NOMO-1 (cell line): Measurements from ENCODE around the gene NUDT4.
A peak's percentile ranks its signal among the peaks of the same experiment; 100 is the strongest.
"Not testable (repeated sequence)": the region's sequence is repeated elsewhere in the genome, so short reads cannot be mapped to it uniquely, and the experiment has no call there.

Experiments
- DNase-seq, 2 experiments: peaks; one replicate each; lab custom pipeline; 2025; ENCODE audit not compliant: unreplicated experiment in 2 of 2; lab: John Stamatoyannopoulos, UW

The NUDT4 gene

DNA sequence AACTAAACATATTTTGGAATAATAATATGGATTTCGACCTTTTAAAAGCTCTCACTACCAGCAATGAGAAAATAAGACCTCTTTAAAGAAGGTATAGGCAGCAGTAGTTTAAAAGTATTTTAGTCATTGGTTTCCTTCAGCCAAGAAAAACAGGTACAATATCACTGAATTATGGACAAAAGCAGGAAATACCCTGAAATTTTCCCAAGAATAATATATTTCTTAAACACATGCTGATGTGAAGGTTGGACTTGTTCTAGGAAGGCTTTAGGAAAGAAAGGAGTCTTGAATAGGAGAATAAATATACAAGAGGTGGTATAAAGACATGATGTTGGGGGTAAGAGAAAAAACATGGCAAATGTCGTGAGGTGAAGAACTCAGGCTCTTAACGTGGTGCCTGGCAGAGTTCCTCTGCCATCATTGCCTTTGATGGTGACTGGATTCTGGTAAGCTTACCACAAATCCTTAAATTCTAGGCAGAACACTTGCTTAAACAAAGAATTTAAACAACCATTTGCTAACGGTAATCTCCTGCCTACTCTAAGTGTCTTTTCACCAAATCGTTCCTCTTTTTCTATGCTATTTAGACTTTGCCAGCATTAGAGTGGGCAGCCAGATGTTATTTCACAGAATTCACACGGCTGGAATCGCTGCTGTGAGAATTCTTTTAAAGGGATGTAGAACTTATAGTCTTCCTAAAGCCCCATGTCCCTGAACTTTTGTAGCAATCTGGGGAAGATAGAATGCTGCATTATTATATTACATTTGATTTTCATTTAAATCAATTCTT lies 11.9 kb upstream of the NUDT4 start:
- DNase-seq = no peak

GRCh38 chr12:93366422-93366821 lies 11.3 kb upstream of the NUDT4 start:
- DNase-seq = no peak

- DNase-seq = no peak
These were observed 9.0 kb upstream of the NUDT4 start for GRCh38 chr12:93368766-93369165.

DNA sequence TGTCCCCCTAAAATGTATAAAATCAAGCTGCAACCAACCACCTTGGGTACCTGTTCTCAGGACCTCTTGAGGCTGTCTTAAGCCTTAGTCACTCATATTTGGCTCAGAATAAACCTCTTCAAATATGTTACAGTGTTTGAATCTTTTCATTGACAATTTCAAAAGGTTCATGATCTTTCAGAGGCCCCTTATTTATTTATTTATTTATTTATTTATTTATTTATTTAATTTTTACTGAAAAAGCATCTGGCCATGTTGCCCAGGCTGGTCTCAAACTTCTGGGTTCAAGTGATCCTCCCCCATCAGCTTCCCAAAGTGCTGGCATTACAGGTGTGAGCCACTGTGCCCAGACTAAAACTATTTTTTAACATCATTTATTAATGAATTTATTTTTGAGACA lies 8.2 kb upstream of the NUDT4 start:
- no peak for DNase-seq

GRCh38 chr12:93370947-93371346 lies 6.8 kb upstream of the NUDT4 start:
- DNase-seq = no peak

DNA sequence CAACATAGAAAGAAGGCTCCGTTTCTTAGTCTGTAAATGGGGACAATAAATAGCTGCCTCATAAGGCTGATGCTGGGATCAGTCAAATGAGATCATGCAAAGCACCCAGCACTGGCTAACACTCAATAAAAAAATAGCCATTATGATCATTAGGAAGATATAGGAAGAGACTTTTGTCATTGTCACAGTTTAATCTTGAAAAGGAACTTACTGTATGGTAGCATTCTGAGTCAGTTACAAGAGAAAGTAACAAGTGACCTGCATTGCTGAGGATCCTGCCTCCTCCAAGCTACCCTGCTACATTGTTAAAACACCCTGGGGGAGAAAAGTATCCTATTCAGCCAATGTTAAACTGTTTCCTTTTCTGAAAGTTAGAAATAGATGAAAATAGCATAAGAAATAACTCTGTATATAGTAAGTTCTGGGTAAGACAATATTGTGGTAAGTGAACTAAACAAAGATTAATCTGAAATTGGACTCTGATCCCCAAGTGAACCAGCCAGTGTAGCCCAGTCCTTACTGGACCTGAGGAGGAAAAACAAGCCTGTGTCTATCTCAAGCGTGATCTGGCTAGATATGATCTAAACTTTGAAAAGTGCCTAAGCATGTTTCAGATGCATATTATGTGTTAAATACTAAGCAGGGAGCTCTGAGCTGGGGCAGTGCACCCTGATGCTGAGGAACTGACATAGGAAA lies 3.6 kb upstream of the NUDT4 start:
- peak in 1 of 2 experiments; percentile 30 for DNase-seq

DNA sequence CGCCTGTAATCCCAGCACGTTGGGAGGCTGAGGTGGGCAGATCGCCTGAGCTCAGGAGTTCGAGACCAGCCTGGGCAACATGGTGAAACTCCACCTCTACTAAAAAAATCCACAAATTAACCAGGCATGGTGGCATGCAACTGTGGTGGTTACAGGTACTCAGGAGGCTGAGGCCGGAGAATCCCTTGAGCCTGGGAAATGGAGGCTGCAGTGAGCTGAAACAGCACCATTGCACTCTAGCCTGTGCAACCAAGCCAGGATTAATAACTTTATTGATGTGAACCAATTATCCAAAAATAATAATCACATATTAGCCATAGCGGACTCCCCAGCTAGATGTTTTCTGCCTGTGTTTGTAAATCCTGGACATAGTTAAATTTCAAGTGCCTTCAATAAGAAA lies 1.8 kb upstream of the NUDT4 start:
- no peak for DNase-seq

DNA sequence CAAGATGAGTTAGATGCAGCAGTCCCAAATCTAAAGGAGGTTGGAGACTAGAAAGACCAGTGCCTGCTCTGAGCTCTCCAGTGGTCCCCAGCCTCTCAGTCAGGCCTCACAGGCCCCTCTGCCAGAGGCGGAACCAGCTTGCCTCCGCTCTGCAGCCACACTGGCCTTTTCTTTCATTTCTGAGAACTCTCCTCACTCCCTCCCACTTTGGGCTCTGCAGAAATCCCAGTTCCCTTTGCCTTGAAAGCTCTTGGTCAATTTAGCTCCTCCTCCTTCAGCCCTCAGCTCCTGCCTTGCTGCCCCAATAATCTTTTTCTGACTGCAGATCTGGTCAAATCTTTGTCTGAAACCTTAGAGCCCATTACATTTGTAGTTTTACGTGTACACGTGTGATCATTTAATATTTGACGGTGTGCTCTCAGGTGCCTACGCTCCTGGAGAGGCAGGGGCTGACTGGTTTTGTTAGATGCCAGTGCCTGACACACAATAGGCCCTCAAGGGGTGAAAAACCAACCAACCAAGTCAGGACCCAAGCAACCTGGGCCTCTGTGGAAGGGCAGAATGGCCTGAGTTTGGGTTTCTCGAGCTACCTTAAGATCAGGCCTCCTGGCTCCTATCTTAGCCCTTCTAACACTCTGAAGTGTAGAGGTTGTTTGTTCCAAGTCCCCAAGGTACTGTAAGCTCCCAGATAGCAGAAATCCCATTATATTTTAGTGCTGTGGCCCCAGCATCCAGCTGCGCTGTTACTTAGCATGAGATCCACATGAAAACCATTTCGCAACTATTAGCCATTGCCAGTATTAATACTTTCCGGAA lies 1.1 kb upstream of the NUDT4 start:
- peak; percentile 50 to 69 for DNase-seq

DNA sequence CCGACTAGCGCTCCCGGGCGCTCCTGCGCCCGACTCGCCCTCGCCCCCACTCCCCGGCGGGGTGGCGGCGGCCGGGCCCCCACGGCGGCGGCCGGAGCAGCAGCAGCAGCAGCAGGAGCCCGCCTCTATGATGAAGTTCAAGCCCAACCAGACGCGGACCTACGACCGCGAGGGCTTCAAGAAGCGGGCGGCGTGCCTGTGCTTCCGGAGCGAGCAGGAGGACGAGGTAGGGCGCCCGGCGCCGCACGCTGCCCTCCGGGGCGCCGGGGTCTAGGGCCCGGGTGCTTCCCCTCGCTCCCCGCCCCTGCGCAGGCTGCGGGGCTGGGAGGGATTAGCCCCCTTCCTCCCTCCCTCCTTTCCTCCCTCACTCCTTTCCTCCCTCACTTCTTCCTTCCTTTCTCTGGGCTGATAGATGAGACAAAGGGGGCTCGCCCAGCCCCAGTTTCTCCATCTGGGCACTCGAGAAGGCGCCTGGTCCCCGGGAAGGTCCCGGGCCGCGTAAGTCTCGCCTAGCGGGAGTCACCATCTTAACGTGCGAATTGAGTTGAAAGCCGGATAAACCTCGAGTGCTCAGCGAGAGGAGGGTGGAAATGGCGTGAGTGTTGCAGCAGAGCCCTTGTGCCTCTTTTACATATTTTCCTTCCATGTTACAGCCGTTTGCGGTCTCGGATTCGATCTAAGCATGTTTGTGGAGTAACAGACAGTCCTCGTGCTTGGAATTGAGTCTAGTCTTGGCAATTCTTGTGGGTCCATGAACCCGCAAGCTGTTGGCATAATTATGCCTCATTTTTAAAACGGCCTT lies 672 bp downstream of the NUDT4 start:
- DNase-seq = peak; percentile 53 to 66

DNA sequence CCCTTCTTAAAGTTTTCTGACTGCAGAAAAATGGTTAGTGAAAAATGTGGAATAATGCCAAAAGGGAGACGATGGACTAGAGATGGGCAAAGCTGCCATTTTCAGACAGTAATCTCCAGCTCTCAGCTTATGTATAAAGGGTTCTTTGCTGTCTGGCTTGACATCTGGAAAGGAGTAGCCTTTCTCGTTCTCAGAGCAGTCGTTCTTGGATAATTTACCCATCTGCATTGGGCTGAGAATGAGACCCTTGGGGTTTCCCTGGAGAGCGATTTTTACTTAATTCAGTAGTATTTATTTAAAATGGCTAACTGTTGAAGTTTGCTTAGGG lies 1.2 kb downstream of the NUDT4 start:
- peak in 1 of 2 experiments; percentile 27 for DNase-seq

- peak in 1 of 2 experiments; percentile 32 for DNase-seq
These were observed 1.7 kb downstream of the NUDT4 start for GRCh38 chr12:93379326-93379980.

GRCh38 chr12:93379981-93380361 lies 2.2 kb downstream of the NUDT4 start:
- DNase-seq = no peak

DNA sequence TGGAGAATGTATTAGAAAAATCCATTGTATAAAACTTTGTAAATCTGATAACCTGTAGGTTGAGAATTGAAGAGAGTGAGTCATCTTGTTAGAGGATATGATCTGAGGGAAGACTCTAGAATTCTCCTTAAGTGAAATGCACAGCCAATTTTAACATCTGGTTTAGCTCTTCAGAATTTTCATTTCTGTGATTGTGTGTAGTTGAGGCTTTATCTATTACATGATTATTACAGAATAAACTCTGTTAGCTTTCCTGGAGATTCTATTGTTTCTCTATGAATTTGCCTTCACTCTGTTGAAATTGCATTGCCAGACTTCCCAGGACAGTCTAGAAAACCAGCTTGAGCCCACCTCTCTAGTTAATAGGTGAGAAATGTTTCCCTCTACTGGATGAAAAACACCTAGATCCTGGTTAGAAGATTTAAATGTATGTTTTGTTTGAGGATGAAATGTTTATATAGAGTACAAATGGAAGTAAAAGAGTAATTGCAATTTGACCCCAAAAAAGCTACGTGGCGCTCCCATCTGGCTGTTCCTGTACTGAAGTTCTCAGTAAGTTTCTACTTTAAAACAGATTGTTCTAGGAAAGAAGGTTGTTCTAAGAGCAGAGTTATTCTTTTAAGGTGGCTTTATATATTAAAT lies 2.9 kb downstream of the NUDT4 start:
- peak in 1 of 2 experiments; percentile 36 for DNase-seq

DNA sequence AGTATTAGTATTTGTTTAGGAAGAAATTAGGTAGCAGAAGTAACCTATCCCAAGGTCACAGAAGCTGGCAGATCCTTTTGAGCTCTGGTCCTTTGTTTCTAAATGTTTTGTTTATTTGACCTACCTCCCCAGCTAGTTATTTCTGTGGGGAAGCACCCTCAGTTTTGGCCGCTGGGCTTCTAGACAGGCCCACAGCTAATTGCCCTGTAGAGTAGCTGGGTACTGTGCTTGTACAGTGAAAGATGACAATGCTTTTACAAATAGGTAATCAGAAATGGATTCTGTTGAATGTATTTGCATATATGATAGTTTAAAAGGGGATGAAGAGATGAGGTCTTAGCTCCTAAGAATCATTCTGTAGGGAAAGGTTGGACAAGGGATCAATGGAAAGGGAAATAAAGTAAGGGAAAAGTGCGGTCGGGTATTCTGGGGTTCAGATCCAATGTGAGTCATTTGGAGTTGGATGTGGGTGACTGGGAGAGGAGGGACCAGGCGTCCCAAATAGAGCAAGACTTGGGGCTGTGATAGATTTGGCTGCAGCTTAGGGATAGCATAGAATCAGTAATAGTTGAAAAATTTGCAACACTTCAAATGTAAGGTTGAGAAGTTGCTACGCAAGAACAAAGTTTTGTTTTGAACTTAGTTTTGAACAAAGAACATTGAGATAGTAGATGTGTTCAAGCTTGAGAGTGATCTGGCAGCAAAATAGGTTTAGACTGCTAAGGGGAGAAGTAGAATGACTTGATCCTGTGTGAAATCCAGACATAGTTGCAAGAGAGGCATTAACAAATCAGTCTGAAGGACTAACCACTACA lies 3.6 kb downstream of the NUDT4 start:
- no peak for DNase-seq

DNA sequence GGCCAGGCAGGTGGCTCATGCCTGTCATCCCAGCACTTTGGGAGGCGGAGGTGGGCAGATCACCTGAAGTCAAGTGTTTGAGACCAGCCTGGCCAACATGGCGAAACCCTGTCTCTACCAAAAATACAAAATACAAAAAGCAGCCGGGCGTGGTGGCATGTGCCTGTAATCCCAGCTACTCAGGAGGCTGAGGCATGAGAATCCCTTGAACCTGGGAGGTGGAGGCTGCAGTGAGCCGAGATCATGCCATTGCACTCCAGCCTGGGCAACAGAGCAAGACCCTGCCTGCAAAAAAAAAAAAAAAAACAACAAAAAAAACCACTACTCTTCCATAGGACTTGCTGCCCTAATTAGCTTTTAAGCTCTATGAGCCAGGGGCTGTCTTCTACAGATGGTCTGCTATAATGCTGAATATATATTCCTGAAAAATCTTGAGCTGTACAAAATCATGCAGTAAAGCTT lies 4.3 kb downstream of the NUDT4 start:
- not testable (repeated sequence) for DNase-seq

DNA sequence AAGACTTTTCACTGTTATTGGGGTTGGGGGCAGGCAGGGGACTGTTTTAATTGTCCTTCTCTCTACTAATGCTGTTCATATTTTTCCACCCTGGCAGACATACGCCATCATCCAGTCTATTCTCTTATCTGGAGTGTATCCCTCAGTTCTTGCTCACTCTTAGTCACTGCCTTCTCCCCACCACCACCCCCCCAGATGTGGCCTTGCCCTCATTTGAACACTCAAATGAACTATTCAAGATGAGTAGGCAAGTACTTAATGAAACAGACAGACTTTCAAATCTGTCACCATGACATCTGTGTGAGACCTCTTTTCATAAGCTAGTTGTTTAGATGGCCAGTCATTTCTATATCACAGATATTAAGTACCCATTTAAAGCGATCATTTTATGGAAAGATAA lies 10.1 kb downstream of the NUDT4 start:
- DNase-seq = no peak

GRCh38 chr12:93390031-93390430 lies 12.3 kb downstream of the NUDT4 start:
- peak in 1 of 2 experiments; percentile 29 for DNase-seq

GRCh38 chr12:93390549-93391297 lies 13.0 kb downstream of the NUDT4 start:
- no peak for DNase-seq
